IMR-90 (cell line): ENCODE results near the gene RCL1. TPM values are rescaled to one million over a fixed set of nuclear protein-coding genes. Genes with fewer than 3 reads are reported as not detected.

Source experiments
- ATAC-seq: fragments of 200-7000 bp; cut with Tn5 transposase; 2 replicates; pipeline ENCODE4 v1.9.1; 2020; ENCODE audit warnings: low read depth, mild to moderate bottlenecking, moderate library complexity
- BruUV-seq: library from RNA; stranded (reverse); fragments of 400-500 nt; replicated peaks from 2 replicates; lab custom pipeline; 2021; lab: Mats Ljungman, UMichigan
- CTCF ChIA-PET: fragments of 300-600 bp; formaldehyde crosslinking; extraction: SDS; loops from one replicate; lab custom pipeline; 2021; ENCODE audit warnings: antibody characterized with exemption; lab: Yijun Ruan, JAX
- POLR2A ChIA-PET: fragments of 300-600 bp; sonication (Branson Sonifier 250); formaldehyde crosslinking; loops from one replicate; lab custom pipeline; 2022; ENCODE audit warnings: antibody characterized with exemption; ENCODE audit not compliant: unreplicated experiment; lab: Charles Lee
- DNase-seq: peaks from one replicate; pipeline ENCODE4 v3.0.0; 2013
- H2AFZ ChIP-seq: replicated peaks from 2 replicates; pipeline ENCODE3; 2013; ENCODE audit warnings: low read length, mild to moderate bottlenecking; ENCODE audit not compliant: poor library complexity
- H2AK5ac ChIP-seq: 2 replicates; pipeline ENCODE4 v1.6.1; 2013; ENCODE audit warnings: low read depth, low read length, inconsistent platforms
- H2AK9ac ChIP-seq: replicated peaks from 2 replicates; pipeline ENCODE3; 2013; ENCODE audit warnings: mild to moderate bottlenecking, low read depth, low read length, moderate library complexity; ENCODE audit not compliant: poor library complexity
- H2BK120ac ChIP-seq: 2 replicates; pipeline ENCODE4 v1.6.1; 2013; ENCODE audit warnings: low read depth, low read length, inconsistent platforms
- H2BK15ac ChIP-seq: 3 replicates; pipeline ENCODE4 v1.6.1; 2013; ENCODE audit warnings: low read depth, low read length, inconsistent platforms
- H2BK20ac ChIP-seq: 2 replicates; pipeline ENCODE4 v1.6.1; 2013; ENCODE audit warnings: low read depth, mild to moderate bottlenecking, inconsistent platforms, low read length, moderate library complexity
- H2BK5ac ChIP-seq: 2 replicates; pipeline ENCODE4 v1.6.1; 2013; ENCODE audit warnings: mild to moderate bottlenecking, low read depth, low read length, inconsistent platforms; ENCODE audit not compliant: poor library complexity, severe bottlenecking
- H3K14ac ChIP-seq: replicated peaks from 2 replicates; pipeline ENCODE4 v1.6.1; 2013; ENCODE audit warnings: low read depth, low read length, inconsistent platforms
- H3K18ac ChIP-seq: 2 replicates; pipeline ENCODE4 v1.6.1; 2013; ENCODE audit warnings: low read depth, low read length, control low read depth
- H3K23ac ChIP-seq: 2 replicates; pipeline ENCODE4 v1.6.1; 2013; ENCODE audit warnings: low read depth, low read length, inconsistent platforms
- H3K27ac ChIP-seq: 2 replicates; pipeline ENCODE4 v1.5.1; 2013; ENCODE audit warnings: mild to moderate bottlenecking, control low read depth, low read length; ENCODE audit not compliant: insufficient read depth
- H3K27me3 ChIP-seq: 2 replicates; pipeline ENCODE4 v1.6.1; 2013; ENCODE audit warnings: low read length; ENCODE audit not compliant: control insufficient read depth, insufficient read depth
- H3K36me3 ChIP-seq: 2 replicates; pipeline ENCODE4 v1.6.1; 2013; ENCODE audit warnings: low read length, mixed read lengths; ENCODE audit not compliant: control insufficient read depth, insufficient read depth
- H3K4ac ChIP-seq: 2 replicates; pipeline ENCODE4 v1.6.1; 2013; ENCODE audit warnings: low read depth, low read length, inconsistent platforms
- H3K4me1 ChIP-seq: 2 replicates; pipeline ENCODE4 v1.6.1; 2013; ENCODE audit warnings: low read length, mixed read lengths; ENCODE audit not compliant: control insufficient read depth, insufficient read depth
- H3K4me2 ChIP-seq: 2 replicates; pipeline ENCODE4 v1.6.1; 2013; ENCODE audit warnings: low read depth, mild to moderate bottlenecking, control low read depth, low read length, moderate library complexity
- H3K4me3 ChIP-seq: 2 replicates; pipeline ENCODE4 v1.5.1; 2013; ENCODE audit warnings: low read depth, mild to moderate bottlenecking, control low read depth, low read length, moderate library complexity; ENCODE audit not compliant: insufficient read depth
- H3K56ac ChIP-seq: 2 replicates; pipeline ENCODE4 v1.6.1; 2013; ENCODE audit warnings: low read length, inconsistent platforms; ENCODE audit not compliant: insufficient read depth; ENCODE audit errors: extremely low read depth
- H3K79me1 ChIP-seq, 2 experiments: 2 replicates each; pipeline ENCODE4 v1.6.1; 2013; ENCODE audit warnings: low read length in 2 of 2, inconsistent platforms in 1 of 2, low read depth in 1 of 2
- H3K9ac ChIP-seq: 2 replicates; pipeline ENCODE4 v1.6.1; 2013; ENCODE audit warnings: low read depth, low read length, control low read depth
- H3K9me1 ChIP-seq: 2 replicates; pipeline ENCODE4 v1.6.1; 2013; ENCODE audit warnings: low read length, inconsistent platforms; ENCODE audit not compliant: insufficient read depth
- H3K9me3 ChIP-seq: 2 replicates; pipeline ENCODE4 v1.6.1; 2013; ENCODE audit warnings: low read length; ENCODE audit not compliant: control insufficient read depth, insufficient read depth
- H4K20me1 ChIP-seq: 2 replicates; pipeline ENCODE4 v1.6.1; 2013; ENCODE audit warnings: low read length, inconsistent platforms; ENCODE audit not compliant: insufficient read depth
- H4K5ac ChIP-seq: 2 replicates; pipeline ENCODE4 v1.6.1; 2013; ENCODE audit warnings: mild to moderate bottlenecking, low read depth, low read length, control low read depth
- H4K8ac ChIP-seq, 2 experiments: 2 replicates each; pipeline ENCODE4 v1.6.1; 2013; ENCODE audit warnings: low read depth in 2 of 2, low read length in 2 of 2, control low read depth in 1 of 2, inconsistent platforms in 1 of 2
- H4K91ac ChIP-seq: 2 replicates; pipeline ENCODE4 v1.6.1; 2013; ENCODE audit warnings: low read depth, low read length, inconsistent platforms; ENCODE audit not compliant: insufficient read depth
- BHLHE40 ChIP-seq: fragments of 150-350 bp; IDR thresholded peaks from 2 replicates; pipeline ENCODE4 v1.6.1; 2016; ENCODE audit warnings: mild to moderate bottlenecking, low read depth, low read length
- CEBPB ChIP-seq: IDR thresholded peaks from 2 replicates; pipeline ENCODE4 v1.6.1; 2012; ENCODE audit warnings: low read depth, low read length, improper control_type of control experiment
- CHD1 ChIP-seq: IDR thresholded peaks from 2 replicates; pipeline ENCODE4 v1.6.1; 2012; ENCODE audit warnings: low read depth, low read length, improper control_type of control experiment
- ELK1 ChIP-seq: fragments of 150-350 bp; IDR thresholded peaks from 2 replicates; pipeline ENCODE4 v1.6.1; 2016; ENCODE audit warnings: low read depth, mild to moderate bottlenecking, low read length, moderate library complexity, borderline replicate concordance
- FOS ChIP-seq: fragments of 150-350 bp; IDR thresholded peaks from 2 replicates; pipeline ENCODE4 v1.6.1; 2016; ENCODE audit warnings: low read depth, low read length
- MAFK ChIP-seq: IDR thresholded peaks from 2 replicates; pipeline ENCODE4 v1.6.1; 2012; ENCODE audit warnings: low read depth, low read length, improper control_type of control experiment
- MAZ ChIP-seq: IDR thresholded peaks from 2 replicates; pipeline ENCODE4 v1.6.1; 2012; ENCODE audit warnings: low read depth, mild to moderate bottlenecking, low read length, improper control_type of control experiment, moderate library complexity, borderline replicate concordance
- MXI1 ChIP-seq: IDR thresholded peaks from 2 replicates; pipeline ENCODE4 v1.6.1; 2012; ENCODE audit warnings: low read depth, mild to moderate bottlenecking, low read length, moderate library complexity, borderline replicate concordance
- NFE2L2 ChIP-seq: fragments of 150-350 bp; IDR thresholded peaks from 2 replicates; pipeline ENCODE4 v1.6.1; 2016; ENCODE audit warnings: low read depth, mild to moderate bottlenecking, low read length
- POLR2A ChIP-seq: IDR thresholded peaks from 2 replicates; pipeline ENCODE4 v1.6.1; 2012; ENCODE audit warnings: mild to moderate bottlenecking, low read depth, low read length
- RAD21 ChIP-seq: IDR thresholded peaks from 2 replicates; pipeline ENCODE4 v1.6.1; 2012; ENCODE audit warnings: low read length, improper control_type of control experiment
- RCOR1 ChIP-seq: IDR thresholded peaks from 2 replicates; pipeline ENCODE4 v1.6.1; 2012; ENCODE audit warnings: mild to moderate bottlenecking, low read length, improper control_type of control experiment; ENCODE audit not compliant: insufficient replicate concordance
- RFX5 ChIP-seq: IDR thresholded peaks from 2 replicates; pipeline ENCODE4 v1.8.0; 2012; ENCODE audit warnings: low read depth, mild to moderate bottlenecking, low read length, moderate library complexity
- SMC3 ChIP-seq: fragments of 150-350 bp; IDR thresholded peaks from 2 replicates; pipeline ENCODE4 v1.6.1; 2016; ENCODE audit warnings: low read depth, mild to moderate bottlenecking, antibody characterized with exemption, low read length, moderate library complexity
- USF2 ChIP-seq: fragments of 150-350 bp; IDR thresholded peaks from 2 replicates; pipeline ENCODE4 v1.6.1; 2017; ENCODE audit warnings: mild to moderate bottlenecking, antibody characterized with exemption, low read length, low read depth
- WGBS, 2 experiments: methylation state at CpG; one replicate each; pipeline versions ENCODE4 v1.1.5 to v1.1.7; 2013; ENCODE audit warnings: missing lambda C conversion rate in 2 of 2; ENCODE audit not compliant: insufficient read length in 1 of 2; ENCODE audit errors: extremely low coverage in 2 of 2; 5-methylcytosine and 5-hydroxymethylcytosine counted together
- dilution Hi-C: fragments of 300-500 bp; cut with HindIII; formaldehyde crosslinking; loops from one replicate; pipeline ENCODE4 v1.14.3; 2018; ENCODE audit warnings: low sequenced_read_pairs; ENCODE audit not compliant: unreplicated experiment
- in situ Hi-C: fragments of 300-500 bp; cut with MboI; formaldehyde crosslinking; loops from 3 replicates; pipeline ENCODE4 v1.14.3; 2019; ENCODE audit warnings: low sequenced_read_pairs, inconsistent platforms, mixed read lengths
- intact Hi-C: fragments of 100-400 bp; cut with micrococcal nuclease; formaldehyde crosslinking; loops from 2 replicates; pipeline ENCODE4 v1.10.0; 2022
- polyA plus RNA-seq, 3 experiments: library from polyadenylated mRNA; depleted of rRNA; stranded (reverse); fragments of >200 nt; gene quantifications; 2 replicates each; pipeline ENCODE4 v1.2.3, GENCODE V29; 2012; ENCODE audit warnings: low replicate concordance in 1 of 3
- total RNA-seq: library from RNA; depleted of rRNA; stranded (reverse); fragments of >200 nt; gene quantifications from 2 replicates; pipeline ENCODE4 v1.2.3, GENCODE V29; 2012

Gene RCL1
- total and polyA plus RNA-seq, 2 of the 4 experiments (the other 2 are of a cell fraction) = 12.3 to 13.8 TPM

DNA sequence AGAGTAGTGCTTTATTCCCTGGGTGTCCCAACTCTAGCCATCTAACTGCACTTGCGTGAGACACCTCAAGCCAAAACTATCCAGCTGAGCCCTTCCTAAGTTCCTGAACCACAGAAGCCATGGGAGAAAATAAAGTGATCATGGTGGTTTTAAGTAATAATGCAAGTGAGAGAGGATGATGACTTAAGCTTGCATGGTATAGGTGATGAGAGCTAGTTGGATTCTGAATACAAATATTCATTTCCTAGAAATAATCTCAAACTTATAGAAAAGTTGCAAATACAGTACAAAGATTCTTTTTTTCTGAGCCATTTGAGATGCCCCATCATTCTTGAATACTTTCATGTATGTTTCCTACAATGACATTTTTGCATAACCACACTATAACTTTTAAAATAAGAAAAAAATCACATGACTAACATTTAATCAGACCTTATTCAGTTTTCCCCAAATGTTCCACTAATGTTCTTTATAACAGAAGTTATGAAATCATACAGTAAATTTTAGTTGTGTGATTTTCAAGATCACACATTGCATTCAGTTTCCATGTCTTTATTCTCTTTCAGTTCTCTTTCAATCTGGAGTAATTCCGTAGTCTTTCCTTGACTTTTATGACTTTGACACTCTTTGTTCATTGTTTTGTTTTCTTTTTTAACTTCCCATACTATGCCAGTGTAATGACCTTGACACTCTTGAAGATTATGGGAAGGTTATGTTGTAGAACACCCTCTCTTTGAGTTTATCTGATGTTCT is 46.3 kb upstream of the RCL1 start (continued):
- TF ChIP-seq FOS = no peak

DNA sequence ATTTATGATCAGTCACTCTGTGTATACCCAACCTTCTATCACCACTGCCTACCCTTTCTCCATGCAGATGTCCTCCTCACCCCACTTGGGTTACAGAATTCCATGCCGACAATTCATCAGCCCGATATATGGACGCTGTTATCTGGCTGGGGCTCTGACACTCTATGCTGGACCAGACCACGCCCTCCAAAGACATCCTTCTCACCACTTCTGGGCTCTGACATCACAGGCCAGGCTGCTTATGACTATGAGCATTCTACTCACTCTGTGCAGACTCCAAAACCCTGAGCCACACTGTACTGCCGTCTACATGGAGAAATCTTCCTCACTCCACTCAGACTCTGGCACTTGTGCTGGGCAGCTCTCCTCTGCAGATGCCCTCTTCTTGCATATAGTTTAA is 44.1 kb upstream of the RCL1 start:
- Histone ChIP-seq H2AFZ (no peak overlapping the region), H2AK9ac (no peak overlapping the region), H2AK5ac (no peak overlapping the region), H3K4me2 (no peak overlapping the region), H4K91ac (no peak overlapping the region), H3K4ac (no peak overlapping the region), H3K23ac (no peak overlapping the region), H4K5ac (no peak overlapping the region), H2BK20ac (no peak overlapping the region), H3K56ac (no peak overlapping the region), H2BK5ac (no peak overlapping the region), H3K4me3 (no peak overlapping the region), H3K14ac (no peak overlapping the region), H4K20me1 (no peaks in the 10 kb centered on the region), H3K36me3 (no peaks in the 10 kb centered on the region), H3K9ac (no peak overlapping the region), H4K8ac (no peak overlapping the region), H2BK120ac (no peak overlapping the region), H3K9me1 (peaks cover 3% of the 10 kb centered on the region; the same call in 1 of the 2 replicates), H3K27ac (no peak overlapping the region), H3K27me3 (no peaks in the 10 kb centered on the region), H3K4me1 (no peaks in the 10 kb centered on the region), H2BK15ac (no peak overlapping the region), H3K18ac (no peak overlapping the region), H3K9me3 (no peaks in the 10 kb centered on the region), H3K79me1 (no peaks in the 10 kb centered on the region)
- dilution Hi-C loops (no loop called here), intact Hi-C loops (no loop called here), in situ Hi-C loops (no loop called here)
- no peak; the same call in 1 of the 2 replicates for ATAC-seq
- 71% methylated on average over 5 of the region's 5 CpGs; no CpG with 5 or more reads in 1 of the 2 experiments for WGBS, 2 experiments
- POLR2A ChIA-PET = no interaction called here
- BruUV-seq = no TSS peak
- peak; percentile 33 for DNase-seq
- CTCF ChIA-PET = no interaction called here
- TF ChIP-seq POLR2A (no peak), SMC3 (no peak), USF2 (no peak), RCOR1 (no peak), ELK1 (no peak), FOS (no peak), CHD1 (no peak), MXI1 (no peak), BHLHE40 (no peak), RAD21 (no peak), NFE2L2 (no peak), RFX5 (no peak), CEBPB (no peak), MAFK (no peak), MAZ (no peak)
